ENCODE measurements around the gene CRIP2. TPM values are rescaled to one million over a fixed set of nuclear protein-coding genes. Genes with fewer than 3 reads are reported as not detected.
A peak's percentile ranks its signal among the peaks of the same experiment; 100 is the strongest.

CRIP2 gene
- total RNA-seq, 1 donor from 2014 or later: 78.5 TPM

- DNase-seq: no peak
- H3K27ac Mint-ChIP-seq (ENCODE audit: unreplicated experiment): no peak overlapping the region
- H3K4me1 Mint-ChIP-seq (ENCODE audit: low read depth, unreplicated experiment): no peaks in the 10 kb centered on the region
- peaks cover 4% of the 10 kb centered on the region for H3K9me3 Mint-ChIP-seq (ENCODE audit: unreplicated experiment)
- peaks cover 13% of the 10 kb centered on the region for H3K27me3 Mint-ChIP-seq (ENCODE audit: unreplicated experiment)
- no peak for TF ChIP-seq CTCF (IDR thresholded peaks at IDR 0.05; ENCODE audit: partially characterized antibody, unreplicated experiment)
- H3K36me3 Mint-ChIP-seq (ENCODE audit: unreplicated experiment): no peaks in the 10 kb centered on the region
- H3K4me3 Mint-ChIP-seq (ENCODE audit: unreplicated experiment): peak overlapping the region; percentile 49
Measured at GRCh38 chr14:105476097-105476830, 1.6 kb downstream of the CRIP2 start.

GRCh38 chr14:105476831-105477659 lies 2.4 kb downstream of the CRIP2 start:
- Mint-ChIP-seq H3K9me3 (ENCODE audit: unreplicated experiment) (peaks cover 4% of the 10 kb centered on the region), H3K27ac (ENCODE audit: unreplicated experiment) (no peak overlapping the region), H3K27me3 (ENCODE audit: unreplicated experiment) (peaks cover 13% of the 10 kb centered on the region), H3K36me3 (ENCODE audit: unreplicated experiment) (no peaks in the 10 kb centered on the region), H3K4me1 (ENCODE audit: low read depth, unreplicated experiment) (peaks cover 2% of the 10 kb centered on the region), H3K4me3 (ENCODE audit: unreplicated experiment) (peak overlapping the region; percentile 61)
- TF ChIP-seq CTCF (IDR thresholded peaks at IDR 0.05; ENCODE audit: partially characterized antibody, unreplicated experiment): no peak
- no peak for DNase-seq

GRCh38 chr14:105477660-105478397 lies 3.2 kb downstream of the CRIP2 start:
- no peak for DNase-seq
- Mint-ChIP-seq H3K4me3 (ENCODE audit: unreplicated experiment) (peak overlapping the region; percentile 61), H3K27ac (ENCODE audit: unreplicated experiment) (no peak overlapping the region), H3K27me3 (ENCODE audit: unreplicated experiment) (peaks cover 11% of the 10 kb centered on the region), H3K36me3 (ENCODE audit: unreplicated experiment) (no peaks in the 10 kb centered on the region), H3K9me3 (ENCODE audit: unreplicated experiment) (peaks cover 5% of the 10 kb centered on the region), H3K4me1 (ENCODE audit: low read depth, unreplicated experiment) (peaks cover 5% of the 10 kb centered on the region)
- no peak for TF ChIP-seq CTCF (IDR thresholded peaks at IDR 0.05; ENCODE audit: partially characterized antibody, unreplicated experiment)

- Mint-ChIP-seq H3K9me3 (ENCODE audit: unreplicated experiment) (peaks cover 5% of the 10 kb centered on the region), H3K27ac (ENCODE audit: unreplicated experiment) (no peak overlapping the region), H3K36me3 (ENCODE audit: unreplicated experiment) (no peaks in the 10 kb centered on the region), H3K4me1 (ENCODE audit: low read depth, unreplicated experiment) (peaks cover 5% of the 10 kb centered on the region), H3K4me3 (ENCODE audit: unreplicated experiment) (no peak overlapping the region), H3K27me3 (ENCODE audit: unreplicated experiment) (peaks cover 11% of the 10 kb centered on the region)
- TF ChIP-seq CTCF (IDR thresholded peaks at IDR 0.05; ENCODE audit: partially characterized antibody, unreplicated experiment): no peak
- no peak for DNase-seq
Measured at GRCh38 chr14:105478398-105479251, 4.0 kb downstream of the CRIP2 start.
